ENCODE results near the gene LCN6.

LCN6 gene

DNA sequence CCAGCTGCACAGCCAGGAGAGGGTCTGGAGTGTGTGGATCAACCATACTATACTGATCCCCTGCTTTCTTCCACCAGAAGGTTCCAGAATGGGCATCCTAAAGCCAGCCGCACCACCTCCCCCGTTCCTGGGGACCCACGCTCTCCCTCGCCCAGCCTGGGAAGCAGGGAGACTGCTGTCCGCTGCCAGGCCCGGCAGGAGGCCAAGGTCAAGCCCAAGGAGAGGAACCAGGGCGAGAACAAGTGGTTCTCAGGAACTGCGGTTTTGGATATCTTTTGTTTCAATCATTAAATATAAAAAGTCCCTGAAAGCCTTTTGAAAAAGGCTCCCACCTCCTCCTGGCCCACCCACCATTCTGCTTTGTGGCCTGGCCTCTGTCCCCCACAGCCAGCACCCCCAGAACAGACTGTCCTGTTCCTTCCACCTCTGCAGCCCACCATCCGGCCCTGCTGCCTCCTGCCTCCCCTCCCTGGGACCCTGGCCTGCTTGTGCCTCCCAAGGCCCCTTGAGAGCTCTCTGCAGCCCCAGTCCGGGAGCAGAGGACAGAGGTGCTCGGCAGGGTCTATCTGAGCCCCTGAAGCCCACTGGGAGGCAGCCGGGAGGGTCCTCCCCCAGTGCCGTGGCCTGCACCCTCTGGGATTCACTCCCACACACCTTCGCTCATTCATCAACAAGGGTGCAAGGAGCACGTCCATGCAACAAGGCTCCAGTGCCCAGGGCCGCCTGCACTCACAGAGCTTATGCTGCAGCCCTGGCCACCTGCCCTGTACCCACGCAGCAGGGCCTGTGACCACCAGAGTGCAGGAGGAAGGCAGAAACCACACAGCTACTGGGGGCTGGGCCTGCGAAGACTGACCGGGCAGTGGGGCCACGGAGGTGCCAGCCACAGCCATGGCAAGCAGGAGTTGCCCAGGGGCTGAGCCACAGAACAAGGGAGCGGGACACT is 614 bp upstream of the LCN6 start:
- peak in 1 of 42 donors; percentile 38 for DNase-seq
- intact Hi-C loops (cut with DNase I) = no loop called here

DNA sequence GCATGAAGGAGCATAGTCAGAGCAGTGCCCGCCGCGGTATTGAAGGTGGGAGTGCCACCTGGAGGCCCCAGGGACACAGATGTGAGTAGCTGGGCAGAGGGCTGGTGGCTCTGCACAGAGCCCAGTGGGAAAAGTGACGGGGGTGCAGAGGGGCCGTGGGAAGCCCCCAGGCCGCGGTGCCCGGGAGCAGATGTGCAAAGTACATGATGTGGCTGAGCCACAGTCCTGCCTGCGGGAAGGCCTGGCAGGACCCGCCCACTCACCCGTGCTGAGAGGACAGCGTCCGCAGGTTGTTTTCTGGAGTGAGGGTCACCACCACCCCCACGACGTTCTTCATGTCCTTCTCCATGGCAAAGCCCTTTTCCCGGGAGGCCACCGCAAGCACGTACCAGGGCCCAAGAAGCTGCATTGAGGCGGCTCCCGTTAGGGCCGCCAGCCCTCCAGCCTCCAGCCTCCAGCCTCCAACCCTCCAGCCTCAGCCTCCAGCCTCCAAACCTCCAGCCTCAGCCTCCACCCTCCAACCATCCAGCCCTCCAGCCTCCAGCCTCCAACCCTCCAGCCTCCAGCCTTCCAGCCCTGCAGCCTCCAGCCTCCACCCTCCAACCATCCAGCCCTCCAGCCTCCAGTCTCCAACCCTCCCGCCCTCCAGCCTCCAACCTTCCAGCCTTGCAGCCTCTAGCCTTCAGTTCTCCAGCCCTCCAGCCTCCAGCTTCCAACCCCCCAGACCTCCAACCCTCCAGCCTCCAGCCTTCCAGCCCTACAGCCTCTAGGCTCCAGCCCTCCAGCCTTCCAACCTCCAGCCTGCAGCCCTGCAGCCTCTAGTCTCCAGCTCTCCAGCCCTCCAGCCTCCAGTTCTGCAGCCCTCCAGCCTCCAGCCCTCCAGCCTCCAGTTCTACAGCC is 914 bp downstream of the LCN6 start:
- intact Hi-C loops (cut with DNase I) = no loop called here
- DNase-seq = no peak

DNA sequence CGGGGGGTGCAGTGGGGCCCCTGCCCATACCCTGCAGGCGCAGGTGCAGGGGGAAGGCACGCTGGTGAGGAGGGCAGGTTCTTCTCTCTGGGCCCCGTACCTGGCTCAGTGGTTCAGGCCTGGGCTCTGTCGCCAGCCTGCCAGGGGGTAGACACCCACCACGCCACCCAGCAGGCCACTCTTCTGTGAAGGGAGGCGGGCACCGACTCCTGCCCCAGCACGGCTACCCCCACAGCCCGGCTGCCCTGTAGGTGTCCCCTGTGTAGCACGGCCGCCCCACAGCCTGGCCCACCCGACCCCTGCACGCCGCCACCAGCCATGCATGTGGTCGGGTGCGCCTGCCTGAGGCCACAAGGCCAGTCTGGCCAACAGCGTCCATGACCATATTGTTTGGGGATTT is 1.7 kb downstream of the LCN6 start:
- intact Hi-C loops (cut with DNase I) = no loop called here
- DNase-seq = no peak

DNA sequence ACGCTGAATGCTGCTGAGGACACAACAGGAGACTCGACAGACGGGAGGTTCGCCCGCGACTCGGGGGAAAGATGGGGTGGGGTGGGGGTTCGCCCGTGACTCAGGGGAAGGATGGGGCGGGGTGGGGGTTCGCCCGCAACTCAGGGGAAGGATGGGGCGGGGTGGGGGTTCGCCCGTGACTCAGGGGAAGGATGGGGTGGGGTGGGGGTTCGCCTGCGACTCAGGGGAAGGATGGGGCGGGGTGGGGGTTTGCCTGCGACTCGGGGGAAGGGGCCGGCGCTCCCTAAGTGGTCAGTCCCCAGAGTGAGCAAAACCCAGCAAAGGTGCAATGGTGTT is 2.2 kb downstream of the LCN6 start:
- intact Hi-C loops (cut with DNase I) = no loop called here
- DNase-seq = no peak

DNA sequence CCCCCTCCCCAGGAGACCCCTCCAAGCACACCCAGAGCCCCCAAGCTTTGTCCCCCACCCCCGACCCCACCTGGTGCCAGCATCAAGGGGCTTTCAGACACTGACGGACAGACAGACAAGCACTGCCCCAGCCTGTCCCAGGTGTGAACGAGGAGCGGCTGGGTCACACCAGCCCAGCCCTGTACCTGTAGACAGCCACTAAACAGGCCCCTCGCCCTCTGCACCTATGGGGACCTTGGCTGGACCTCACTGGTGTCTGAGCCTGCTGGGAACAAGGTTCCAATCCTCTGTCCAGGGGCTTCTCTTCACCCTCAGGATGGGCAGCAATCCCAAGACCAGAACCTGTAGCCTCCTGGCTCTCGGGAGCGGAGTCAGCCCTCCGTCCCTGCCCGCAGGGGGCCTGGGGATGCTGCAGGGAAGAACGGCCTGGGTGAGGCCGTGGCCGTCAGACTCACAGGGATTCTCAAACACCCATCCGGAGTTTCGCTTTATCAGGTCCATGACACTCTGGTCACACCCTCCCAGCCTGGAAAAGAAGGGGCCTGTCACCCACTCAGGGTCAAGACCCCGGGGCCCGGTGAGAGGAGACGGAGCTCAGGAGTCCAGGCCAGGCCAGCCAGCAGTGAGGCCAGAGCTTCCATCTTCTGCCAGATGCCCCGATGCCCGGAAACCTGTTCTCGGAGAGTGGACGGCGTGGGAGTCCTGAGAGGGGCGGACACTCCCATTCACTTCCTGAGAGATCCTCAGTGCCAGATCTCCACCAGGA is 2.8 kb downstream of the LCN6 start:
- no peak for DNase-seq
- intact Hi-C loops (cut with DNase I) = no loop called here

DNA sequence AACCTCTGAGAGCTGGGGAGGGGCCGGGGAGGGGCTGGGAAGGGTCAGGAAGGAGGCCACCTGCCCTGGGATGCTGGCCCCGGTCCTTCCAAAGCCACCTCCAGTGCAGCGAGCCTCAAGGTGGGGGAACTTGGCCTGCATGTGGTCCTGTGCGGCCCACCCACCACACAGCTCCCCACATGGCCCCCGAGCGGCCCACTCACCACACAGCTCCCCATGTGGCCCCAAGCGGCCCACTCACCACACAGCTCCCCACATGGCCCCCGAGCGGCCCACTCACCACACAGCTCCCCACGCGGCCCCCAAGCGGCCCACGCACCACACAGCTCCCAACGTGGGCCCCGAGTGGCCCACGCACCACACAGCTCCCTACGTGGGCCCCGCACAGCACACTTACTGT is 3.6 kb downstream of the LCN6 start:
- DNase-seq = no peak
- intact Hi-C loops (cut with DNase I) = no loop called here

DNA sequence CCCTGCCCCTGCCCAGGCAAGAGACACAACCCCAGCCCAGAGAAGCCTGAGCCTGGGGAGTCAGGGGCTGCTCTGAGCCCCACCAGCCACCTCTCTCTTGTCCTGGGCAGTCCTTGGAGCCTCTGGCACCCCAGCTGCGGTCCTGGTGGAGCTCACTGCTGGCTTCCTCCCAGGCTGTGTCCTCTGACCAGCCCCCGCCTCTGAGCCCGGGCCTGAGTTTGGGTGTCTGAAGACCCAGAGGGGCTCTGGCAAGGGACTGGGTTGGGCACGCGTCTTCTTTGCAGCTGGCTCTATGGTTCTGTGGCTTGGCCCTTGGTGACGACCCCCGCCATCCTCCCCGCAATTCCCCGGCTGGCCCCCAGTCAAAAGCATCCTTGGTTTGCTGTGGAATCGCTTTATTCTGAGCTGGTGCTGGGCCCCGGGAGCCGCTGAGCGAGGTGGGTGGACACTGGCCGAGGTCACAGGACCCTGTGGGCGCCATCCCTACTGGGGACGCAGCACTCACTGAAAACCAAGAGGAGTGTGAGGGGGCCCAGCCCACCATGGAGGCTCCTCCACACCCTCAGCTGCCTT is 4.6 kb downstream of the LCN6 start:
- no peak for DNase-seq

DNA sequence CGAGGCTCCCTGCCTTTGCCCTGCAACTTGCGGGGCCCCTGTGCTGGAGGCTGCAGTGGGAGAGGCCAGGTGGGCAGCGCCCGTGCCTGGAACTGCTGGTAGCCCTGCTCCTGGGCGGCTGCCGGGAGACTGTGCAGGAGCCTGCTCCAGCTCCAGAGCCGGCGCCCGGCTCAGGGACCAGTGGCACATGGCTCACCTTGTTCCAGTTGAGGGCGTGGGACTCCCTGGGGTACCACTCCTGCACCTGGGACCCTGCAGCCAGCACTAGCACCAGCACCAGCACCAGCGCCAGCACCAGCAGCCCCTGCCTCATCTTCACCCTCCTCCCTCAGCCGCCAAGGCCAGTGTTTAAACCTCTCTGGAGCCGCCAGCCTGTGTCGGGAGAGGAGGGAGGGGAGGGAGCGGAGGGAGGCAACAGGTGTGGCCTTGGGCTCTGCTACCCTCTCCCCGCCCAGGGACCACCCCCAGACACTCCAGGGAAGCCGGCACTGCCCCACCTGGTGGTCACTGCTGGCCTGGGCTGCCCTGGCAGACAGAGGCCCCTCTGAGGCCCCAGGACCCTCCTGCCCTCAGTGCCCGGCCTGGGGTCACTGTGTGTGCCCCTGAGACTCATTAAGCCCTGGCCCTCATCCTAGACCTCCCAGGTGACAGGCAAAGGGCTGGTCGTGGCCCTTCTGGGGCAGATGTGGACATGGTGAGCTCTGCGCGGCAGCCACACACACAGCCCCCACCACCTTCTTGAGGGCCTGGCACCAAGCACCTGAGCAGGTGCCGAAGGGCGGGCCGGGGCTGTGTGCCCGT is 5.5 kb downstream of the LCN6 start, which contains the start of gene LCN10:
Gene LCN10, minus strand, starts transcription at position 350 of the 801 bp plus-strand sequence. Its CDS starts 37 bp downstream, at position 313.
- no peak for DNase-seq
- intact Hi-C loops (cut with DNase I) = no loop called here

More for the DNA sequence above, 4.6 kb downstream of the LCN6 start:
- intact Hi-C loops (cut with DNase I) = no loop called here

DNA sequence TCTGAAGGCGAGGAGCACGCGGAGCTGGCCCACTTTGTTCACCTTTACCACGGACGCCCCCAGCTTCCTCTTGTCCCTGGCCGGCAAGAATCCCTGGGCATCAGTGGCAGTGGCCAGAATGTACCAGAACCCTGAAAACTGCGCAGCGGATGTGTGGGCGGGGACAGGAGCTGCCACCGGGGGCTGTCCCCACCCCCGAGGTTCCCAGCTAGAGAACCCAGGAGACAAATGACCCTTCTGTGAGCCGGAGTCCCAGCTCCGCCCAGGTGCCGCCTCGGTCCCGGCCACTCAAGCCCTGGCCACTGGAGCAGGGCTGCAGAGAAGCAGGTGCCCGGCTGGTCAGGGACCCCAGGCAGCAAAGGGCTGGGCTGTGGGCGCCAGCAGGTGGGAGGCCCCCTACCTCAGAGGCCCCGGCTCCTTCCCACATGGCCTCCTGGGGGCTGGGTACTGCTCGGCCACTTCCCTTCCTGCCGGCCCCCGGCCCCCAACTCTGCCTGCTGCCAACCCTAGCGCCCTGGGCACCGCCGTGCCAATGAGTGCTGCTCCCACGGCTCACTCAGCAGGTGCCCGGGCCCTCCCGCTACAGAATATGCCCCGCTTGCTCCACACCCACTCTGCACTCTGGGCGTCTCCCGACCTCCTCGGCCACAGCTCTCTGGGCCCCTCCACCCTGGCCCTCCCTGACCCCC is 6.3 kb downstream of the LCN6 start:
- no peak for DNase-seq
- intact Hi-C loops (cut with DNase I) = no loop called here

DNA sequence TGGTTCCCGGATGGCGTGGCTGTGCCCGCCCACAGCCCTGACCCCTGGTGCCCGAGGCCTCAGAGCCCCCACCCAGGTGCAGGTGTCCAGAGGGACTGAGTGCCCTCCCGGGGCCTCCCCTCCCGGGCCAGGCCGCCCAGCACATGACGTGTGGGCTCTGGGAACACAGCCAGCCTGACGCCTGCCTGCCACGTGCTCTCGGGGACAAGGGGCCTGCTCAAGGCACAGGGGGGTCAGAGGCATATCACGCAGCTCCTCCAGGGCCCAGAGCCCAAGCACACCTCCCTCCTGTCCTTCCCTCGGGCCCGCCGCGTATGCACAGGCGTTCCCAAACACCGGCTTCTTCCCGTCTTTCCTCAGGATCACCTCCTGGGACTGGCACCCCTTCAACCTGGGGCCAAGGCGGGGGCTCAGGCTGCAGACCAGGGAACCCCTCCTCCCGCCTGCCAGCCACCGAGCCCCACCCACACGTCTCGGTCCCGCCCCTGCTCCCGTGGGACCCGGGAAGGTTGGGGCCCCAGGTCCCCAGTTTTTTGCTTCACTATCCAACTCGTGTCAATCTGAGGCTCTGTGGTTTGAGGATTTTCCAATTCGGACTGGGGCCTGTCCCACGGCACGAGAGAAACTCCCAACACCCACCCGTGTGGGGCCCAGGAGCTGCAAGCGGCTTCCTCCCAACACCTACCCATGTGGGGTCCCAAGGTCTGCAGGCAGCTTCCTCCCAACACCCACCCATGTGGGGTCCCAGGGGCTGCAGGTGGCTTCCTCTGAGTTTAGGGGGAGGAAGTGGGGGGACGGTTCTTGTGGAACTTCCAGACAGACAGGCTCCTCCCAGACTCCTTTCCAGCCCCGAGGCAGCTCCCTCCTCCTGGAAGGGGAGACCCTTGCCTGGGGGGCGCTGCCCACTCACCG is 7.1 kb downstream of the LCN6 start:
- intact Hi-C loops (cut with DNase I) = no loop called here
- DNase-seq = peak in 15 of 42 donors; percentile 24 to 63 (median 42)

DNA sequence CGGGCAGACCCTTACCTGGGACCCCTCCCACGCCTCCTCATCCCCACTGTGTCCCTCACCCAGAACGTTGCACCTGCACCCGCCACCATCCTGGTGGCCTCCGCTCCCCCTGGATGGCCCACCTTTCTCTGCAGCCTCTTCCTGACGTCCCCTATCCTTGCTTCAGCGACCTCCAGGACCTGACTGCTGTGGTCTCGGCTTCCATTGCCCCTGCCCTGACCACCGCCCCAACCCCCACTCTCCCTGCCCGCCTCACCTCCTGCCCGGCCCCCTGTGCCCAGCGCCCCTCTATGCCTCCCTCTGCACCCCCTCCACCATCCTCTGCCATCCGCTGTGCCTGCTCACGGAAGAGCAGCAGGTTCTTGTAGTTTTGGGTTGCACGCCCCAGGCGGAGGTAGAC is 7.8 kb downstream of the LCN6 start:
- no peak for DNase-seq
- intact Hi-C loops (cut with DNase I) = no loop called here

DNA sequence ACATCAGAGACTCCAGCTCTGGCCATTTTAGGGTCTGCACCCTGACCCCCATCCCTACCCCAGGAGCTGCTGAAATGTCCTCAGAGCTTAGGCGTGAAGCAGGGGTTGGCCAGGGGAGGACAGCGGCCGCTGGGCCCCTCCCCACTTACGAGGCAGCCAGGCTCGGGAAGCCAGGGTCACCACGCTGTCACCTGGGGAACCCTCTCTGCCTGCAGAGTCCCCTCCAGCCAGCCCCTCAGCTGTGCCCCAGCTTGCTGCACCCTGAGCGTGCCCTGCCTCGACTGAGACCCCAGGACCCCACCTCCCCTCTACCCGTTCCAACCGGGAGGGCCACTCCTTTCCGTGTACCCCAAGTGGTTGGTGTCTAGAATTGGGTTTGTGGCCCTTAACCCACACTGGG is 8.3 kb downstream of the LCN6 start:
- intact Hi-C loops (cut with DNase I) = no loop called here
- no peak for DNase-seq

DNA sequence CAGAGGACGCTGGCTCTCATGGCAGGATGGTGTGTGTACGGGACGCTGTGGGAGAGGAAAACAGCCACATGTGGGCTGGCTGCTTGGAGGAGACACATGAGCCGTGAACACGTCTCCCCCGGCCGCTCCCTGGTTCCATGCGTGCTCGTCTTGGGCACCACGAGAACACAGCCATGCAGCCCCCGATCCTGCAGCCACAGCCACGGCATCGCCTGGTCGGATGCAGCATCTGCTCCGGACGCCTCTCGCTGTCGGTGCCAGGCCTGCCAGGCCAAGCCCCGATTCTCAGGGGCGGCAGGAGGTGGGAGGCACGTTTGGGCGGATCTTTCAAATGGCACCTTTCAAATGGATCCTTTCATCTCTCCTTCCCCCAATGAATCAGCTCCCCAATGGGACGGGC is 8.8 kb downstream of the LCN6 start:
- intact Hi-C loops (cut with DNase I) = no loop called here
- no peak for DNase-seq

DNA sequence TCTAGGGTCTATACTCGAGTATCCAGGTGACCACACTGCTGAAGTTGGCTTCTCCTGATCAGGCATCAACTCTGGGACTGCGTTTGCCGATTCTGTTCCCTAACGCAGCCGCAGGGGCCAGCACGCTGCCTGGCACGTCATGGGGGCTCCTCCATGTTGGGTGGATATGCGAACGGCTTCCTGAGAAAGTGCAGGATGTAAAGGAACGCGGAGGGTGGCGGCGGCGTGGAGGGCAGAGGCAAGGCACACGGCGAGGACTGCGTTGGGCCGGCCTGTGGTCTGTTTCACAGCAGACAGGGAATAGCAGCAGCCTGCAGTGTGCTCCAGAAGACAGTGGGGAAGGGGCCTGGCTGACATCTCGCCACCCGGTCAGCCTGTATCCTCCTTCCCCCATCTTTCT is 9.4 kb downstream of the LCN6 start:
- no peak for DNase-seq
- intact Hi-C loops (cut with DNase I) = no loop called here

DNA sequence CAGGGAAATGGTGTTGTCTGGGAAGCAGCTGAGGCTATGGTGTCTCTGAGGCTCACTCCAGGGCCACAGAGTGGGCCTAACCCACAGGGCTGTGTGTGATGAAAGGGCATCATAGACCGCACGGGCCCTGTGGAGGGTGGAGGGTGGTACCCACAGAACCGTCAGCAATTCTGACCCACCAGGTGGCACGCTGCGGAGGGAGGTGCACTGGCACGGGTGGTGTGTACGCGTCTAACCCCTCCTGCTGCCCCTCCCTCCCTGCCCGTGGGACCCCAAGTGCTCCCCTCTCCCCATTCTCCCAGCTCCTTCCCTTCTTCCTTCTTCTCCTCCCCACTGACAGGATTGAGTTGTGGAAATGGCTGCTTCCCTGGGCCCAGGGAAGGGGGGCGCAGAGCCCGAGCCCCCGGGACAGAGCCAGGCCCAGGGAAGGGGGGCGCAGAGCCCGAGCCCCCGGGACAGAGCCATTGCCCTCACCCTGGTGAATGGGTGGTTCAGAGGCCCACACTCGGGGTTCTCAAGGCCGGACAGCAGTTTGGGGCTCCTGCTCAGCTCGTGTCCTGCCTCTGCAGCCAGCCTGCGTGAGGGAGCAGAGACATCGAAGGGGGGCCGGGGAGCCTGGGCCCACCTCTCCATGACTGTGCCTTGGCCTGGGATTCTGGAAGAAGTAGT is 12.4 kb downstream of the LCN6 start:
- intact Hi-C loops (cut with DNase I) = no loop called here
- DNase-seq = no peak
